K562 (cell line): ENCODE measurements around the gene PGBD1. TPM values are rescaled to one million over a fixed set of nuclear protein-coding genes. Genes with fewer than 3 reads are reported as not detected.

Source experiments
- DDX20 ChIP-seq: fragments of 450-650 bp; IDR thresholded peaks from 2 replicates; pipeline ENCODE4 v1.6.1; 2016; ENCODE audit warnings: missing genetic modification characterization, low read depth, mild to moderate bottlenecking, missing compliant biosample characterization, moderate library complexity
- ETV6 ChIP-seq, 3 experiments: fragments of 150-350 bp in 1 of 3; sonication (generic) in 1 of 3; formaldehyde crosslinking in 1 of 3; IDR thresholded peaks; 2 replicates each; pipeline versions ENCODE4 v1.6.1 to v1.8.0; 2014 to 2022; ENCODE audit warnings: borderline replicate concordance in 2 of 3, low read depth in 2 of 3, antibody characterized with exemption in 1 of 3, low read length in 1 of 3, mild to moderate bottlenecking in 1 of 3, missing genetic modification reagents in 1 of 3
- GTF2E2 ChIP-seq: fragments of 200-800 bp; sonication (Bioruptor generic); IDR thresholded peaks from 2 replicates; pipeline ENCODE4 v1.6.1; 2016; ENCODE audit warnings: missing genetic modification characterization, missing compliant biosample characterization
- KHSRP ChIP-seq: fragments of 450-650 bp; IDR thresholded peaks from 2 replicates; pipeline ENCODE4 v1.6.1; 2017
- KLF13 ChIP-seq: fragments of 450-650 bp; IDR thresholded peaks from 2 replicates; pipeline ENCODE4 v1.6.1; 2016; ENCODE audit warnings: missing genetic modification characterization, low read depth, mild to moderate bottlenecking, missing compliant biosample characterization, moderate library complexity, borderline replicate concordance
- MED1 ChIP-seq: sonication (generic); formaldehyde crosslinking; IDR thresholded peaks from 2 replicates; pipeline ENCODE4 v1.8.1; 2023; ENCODE audit warnings: missing genetic modification reagents, borderline replicate concordance
- MEF2A ChIP-seq: IDR thresholded peaks from 2 replicates; pipeline ENCODE4 v1.6.1; 2011; ENCODE audit warnings: low read depth, mild to moderate bottlenecking, low read length, moderate library complexity; ENCODE audit not compliant: control insufficient read depth
- NCOA1 ChIP-seq: fragments of 450-650 bp; IDR thresholded peaks from 2 replicates; pipeline ENCODE4 v1.6.1; 2016; ENCODE audit warnings: low read depth
- ZBTB17 ChIP-seq: fragments of 450-650 bp; formaldehyde crosslinking; IDR thresholded peaks from 2 replicates; pipeline ENCODE4 v1.4.0; 2020; ENCODE audit warnings: mild to moderate bottlenecking
- ZBTB40 ChIP-seq, 2 experiments: fragments of 450-650 bp in 1 of 2; sonication (generic) in 1 of 2; formaldehyde crosslinking in 1 of 2; IDR thresholded peaks; 2 replicates each; pipeline versions ENCODE4 v1.7.1 to v1.9.0; 2016 to 2022; ENCODE audit warnings: inconsistent platforms in 1 of 2, mild to moderate bottlenecking in 1 of 2, missing genetic modification reagents in 1 of 2
- ZC3H11A ChIP-seq: IDR thresholded peaks from 2 replicates; pipeline ENCODE4 v1.6.1; 2012; ENCODE audit warnings: low read depth, low read length, improper control_type of control experiment
- ZNF347 ChIP-seq: fragments of 450-650 bp; formaldehyde crosslinking; IDR thresholded peaks from 2 replicates; pipeline ENCODE4 v1.4.0; 2020; ENCODE audit warnings: low read depth, mild to moderate bottlenecking, moderate library complexity
- ZNF436 ChIP-seq: fragments of 250-450, 450-650 bp; sonication (Bioruptor Pico); formaldehyde crosslinking; IDR thresholded peaks from 2 replicates; pipeline ENCODE4 v1.7.0; 2020; ENCODE audit warnings: mild to moderate bottlenecking
- ZNF511 ChIP-seq: sonication (generic); formaldehyde crosslinking; IDR thresholded peaks from 2 replicates; pipeline ENCODE4 v1.8.0; 2022; ENCODE audit warnings: mild to moderate bottlenecking, missing genetic modification reagents
- ZNF586 ChIP-seq: fragments of 450-650 bp; formaldehyde crosslinking; conservative IDR thresholded peaks from 2 replicates; pipeline ENCODE4 v1.4.0; 2020; ENCODE audit warnings: mild to moderate bottlenecking, moderate library complexity
- ZNF589 ChIP-seq: fragments of 200-800 bp; sonication (Bioruptor generic); IDR thresholded peaks from 2 replicates; pipeline ENCODE4 v1.6.1; 2016; ENCODE audit warnings: low read depth, missing genetic modification characterization, missing compliant biosample characterization
- polyA plus RNA-seq, 8 experiments: library from polyadenylated mRNA; depleted of rRNA in 4 of 8; stranded (reverse) in 5 of 8; unstranded in 3 of 8; fragments of >200 nt; fragmentation: Nextera tagmentation in 2 of 8; fragmentation: Illumina TruSeq in 1 of 8; extraction: Ambion mirVana in 2 of 8; extraction: Trizol in 1 of 8; gene quantifications; 2 replicates each; pipeline versions ENCODE4 v1.2.1 to v1.2.3, GENCODE V29; 2011 to 2014; ENCODE audit warnings: inconsistent platforms in 1 of 8, missing spikeins in 1 of 8
- total RNA-seq, 7 experiments: library from RNA; depleted of rRNA in 6 of 7; stranded (reverse); fragments of >200 nt in 6 of 7; fragmentation: Illumina TruSeq in 2 of 7; extraction: Trizol in 2 of 7; gene quantifications; 2 replicates each; pipeline versions ENCODE4 v1.2.1 to v1.2.3, GENCODE V29; 2011 to 2021; ENCODE audit warnings: low replicate concordance in 1 of 7

PGBD1 gene
- total and polyA plus RNA-seq, 9 of the 15 experiments (the other 6 are each of a cell fraction or from before 2014, with no cell fraction given) = 3.3 to 9.0 (median 7.3) TPM

- TF ChIP-seq ZBTB40 (IDR thresholded peaks at IDR 0.05) = peak; percentile 85
- TF ChIP-seq ZBTB40 (CRISPR knock-in tag; IDR thresholded peaks at IDR 0.05) = peak; percentile 64; the same call in 1 of the 2 replicates
- TF ChIP-seq ZNF586 = 0 out of 2 replicates have a peak, but pooled peaks have one; percentile 54
- peak; percentile 92; the same call in 1 of the 2 replicates for TF ChIP-seq ZNF589 (CRISPR knock-in tag)
- 0 out of 2 replicates have a peak, but pooled peaks have one; percentile 48 for TF ChIP-seq KLF13 (tag)
- TF ChIP-seq MED1 (CRISPR knock-in tag) = no peak
- no peak; a peak in 2 of 4 replicates for TF ChIP-seq ETV6 (IDR thresholded peaks at IDR 0.05; ENCODE audit: borderline replicate concordance in 1 of 2, low read depth in 2 of 2, low read length in 1 of 2)
- no peak for TF ChIP-seq ETV6 (CRISPR knock-in tag; IDR thresholded peaks at IDR 0.05; ENCODE audit: borderline replicate concordance)
- TF ChIP-seq MEF2A = no peak
- TF ChIP-seq GTF2E2 (tag) = no peak; the same call in none of the 2 replicates
- TF ChIP-seq ZC3H11A = no peak; the same call in 1 of the 2 replicates
- 0 out of 2 replicates have a peak, but pooled peaks have one; percentile 39 for TF ChIP-seq KHSRP
- TF ChIP-seq NCOA1 = peak; percentile 59; the same call in 1 of the 2 replicates
- 0 out of 2 replicates have a peak, but pooled peaks have one; percentile 8 for TF ChIP-seq ZNF436 (CRISPR knock-in tag)
- peak; percentile 91 for TF ChIP-seq DDX20 (tag)
- no peak for TF ChIP-seq ZNF511 (CRISPR knock-in tag)
- peak; percentile 76; the same call in 1 of the 2 replicates for TF ChIP-seq ZNF347 (CRISPR knock-in tag)
- TF ChIP-seq ZBTB17 (CRISPR knock-in tag) = peak; percentile 92
Measured at GRCh38 chr6:28336284-28337120, 55.1 kb downstream of the PGBD1 start (continued).
